HEK293 (cell line): ENCODE measurements around the gene SPTAN1.
A peak's percentile ranks its signal among the peaks of the same experiment; 100 is the strongest.

ENCODE experiments used
- BCL11A ChIP-seq: fragments of 450-650 bp; formaldehyde crosslinking; IDR thresholded peaks from 2 replicates; pipeline ENCODE4 v1.5.1; 2016; ENCODE audit warnings: low read depth, missing biosample characterization, missing genetic modification characterization
- EGR2 ChIP-seq: fragments of 450-650 bp; formaldehyde crosslinking; IDR thresholded peaks from 2 replicates; pipeline ENCODE4 v1.5.1; 2016; ENCODE audit warnings: low read depth, missing biosample characterization, missing genetic modification characterization
- REPIN1 ChIP-seq: fragments of 450-650 bp; formaldehyde crosslinking; IDR thresholded peaks from 2 replicates; pipeline ENCODE4 v1.5.1; 2017; ENCODE audit warnings: missing biosample characterization, missing genetic modification characterization, low read depth
- SALL2 ChIP-seq: fragments of 450-650 bp; formaldehyde crosslinking; IDR thresholded peaks from 2 replicates; pipeline ENCODE4 v1.5.0; 2017; ENCODE audit warnings: missing biosample characterization, mild to moderate bottlenecking, missing genetic modification characterization, borderline replicate concordance
- SP7 ChIP-seq: fragments of 450-650 bp; formaldehyde crosslinking; IDR thresholded peaks from 2 replicates; pipeline ENCODE4 v1.5.1; 2016; ENCODE audit warnings: missing biosample characterization, missing genetic modification characterization
- TRIM28 ChIP-seq: IDR thresholded peaks from 2 replicates; pipeline ENCODE4 v1.6.1; 2011; ENCODE audit warnings: low read length, control low read depth, borderline replicate concordance
- ZBTB8A ChIP-seq: fragments of 450-650 bp; formaldehyde crosslinking; IDR thresholded peaks from 2 replicates; pipeline ENCODE4 v1.5.1; 2016; ENCODE audit warnings: missing biosample characterization, missing genetic modification characterization
- ZFP3 ChIP-seq: fragments of 450-650 bp; formaldehyde crosslinking; IDR thresholded peaks from 2 replicates; pipeline ENCODE4 v1.5.1; 2016; ENCODE audit warnings: low read depth, missing biosample characterization, missing genetic modification characterization
- ZNF10 ChIP-seq: fragments of 450-650 bp; formaldehyde crosslinking; IDR thresholded peaks from 2 replicates; pipeline ENCODE4 v1.5.1; 2017; ENCODE audit warnings: missing biosample characterization, missing genetic modification characterization
- ZNF211 ChIP-seq: fragments of 450-650 bp; formaldehyde crosslinking; IDR thresholded peaks from 2 replicates; pipeline ENCODE4 v1.5.1; 2016; ENCODE audit warnings: low read depth, missing biosample characterization, missing genetic modification characterization
- ZNF239 ChIP-seq: fragments of 450-650 bp; formaldehyde crosslinking; IDR thresholded peaks from 2 replicates; pipeline ENCODE4 v1.5.1; 2016; ENCODE audit warnings: missing biosample characterization, missing genetic modification characterization
- ZNF274 ChIP-seq, 2 experiments: fragments of 200-500 bp in 1 of 2; fragments of 450-650 bp in 1 of 2; sonication (Bioruptor generic) in 1 of 2; formaldehyde crosslinking in 1 of 2; IDR thresholded peaks; 2 replicates each; pipeline versions ENCODE4 v1.5.1 to v1.6.1; 2014 to 2016; ENCODE audit warnings: borderline replicate concordance in 1 of 2, inconsistent platforms in 1 of 2, low read length in 1 of 2, missing biosample characterization in 1 of 2, missing genetic modification characterization in 1 of 2
- ZNF362 ChIP-seq: fragments of 450-650 bp; formaldehyde crosslinking; IDR thresholded peaks from 2 replicates; pipeline ENCODE4 v1.5.1; 2016; ENCODE audit warnings: missing biosample characterization, missing genetic modification characterization
- ZNF449 ChIP-seq: fragments of 450-650 bp; formaldehyde crosslinking; IDR thresholded peaks from 2 replicates; pipeline ENCODE4 v1.5.1; 2017; ENCODE audit warnings: missing biosample characterization, mild to moderate bottlenecking, missing genetic modification characterization, moderate library complexity
- ZNF560 ChIP-seq: fragments of 450-650 bp; formaldehyde crosslinking; IDR thresholded peaks from 2 replicates; pipeline ENCODE4 v1.5.1; 2017; ENCODE audit warnings: missing biosample characterization, missing genetic modification characterization, borderline replicate concordance
- ZNF561 ChIP-seq: fragments of 450-650 bp; IDR thresholded peaks from 2 replicates; pipeline ENCODE4 v1.5.1; 2018; ENCODE audit warnings: missing biosample characterization, missing genetic modification characterization, borderline replicate concordance
- ZNF639 ChIP-seq: fragments of 450-650 bp; formaldehyde crosslinking; IDR thresholded peaks from 2 replicates; pipeline ENCODE4 v1.5.1; 2016; ENCODE audit warnings: missing biosample characterization, missing genetic modification characterization
- ZNF658 ChIP-seq: fragments of 450-650 bp; formaldehyde crosslinking; IDR thresholded peaks from 2 replicates; pipeline ENCODE4; 2016; ENCODE audit warnings: missing biosample characterization, missing genetic modification characterization
- ZNF660 ChIP-seq: fragments of 450-650 bp; IDR thresholded peaks from 2 replicates; pipeline ENCODE4 v1.5.1; 2018; ENCODE audit warnings: missing biosample characterization, mild to moderate bottlenecking, missing genetic modification characterization
- ZNF747 ChIP-seq: fragments of 450-650 bp; formaldehyde crosslinking; IDR thresholded peaks from 2 replicates; pipeline ENCODE4 v1.5.1; 2016; ENCODE audit warnings: missing biosample characterization, missing genetic modification characterization
- ZSCAN23 ChIP-seq: fragments of 450-650 bp; formaldehyde crosslinking; IDR thresholded peaks from 2 replicates; pipeline ENCODE4 v1.5.1; 2016; ENCODE audit warnings: missing biosample characterization, missing genetic modification characterization
- TF ChIP-seq, protein P1 (sequence below): fragments of 450-650 bp; formaldehyde crosslinking; IDR thresholded peaks from 2 replicates; pipeline ENCODE4 v1.5.1; 2016; ENCODE audit warnings: missing biosample characterization, missing genetic modification characterization, borderline replicate concordance
- TF ChIP-seq, protein P2 (sequence below): fragments of 450-650 bp; formaldehyde crosslinking; IDR thresholded peaks from 2 replicates; pipeline ENCODE4 v1.5.1; 2016; ENCODE audit warnings: missing biosample characterization, missing genetic modification characterization
- TF ChIP-seq, protein P3 (sequence below): fragments of 450-650 bp; formaldehyde crosslinking; IDR thresholded peaks from 2 replicates; pipeline ENCODE4 v1.5.1; 2017; ENCODE audit warnings: missing biosample characterization, missing genetic modification characterization
- TF ChIP-seq, protein P4 (sequence below): fragments of 450-650 bp; formaldehyde crosslinking; IDR thresholded peaks from 2 replicates; pipeline ENCODE4 v1.5.1; 2016; ENCODE audit warnings: missing biosample characterization, missing genetic modification characterization, low read depth

Gene SPTAN1

DNA sequence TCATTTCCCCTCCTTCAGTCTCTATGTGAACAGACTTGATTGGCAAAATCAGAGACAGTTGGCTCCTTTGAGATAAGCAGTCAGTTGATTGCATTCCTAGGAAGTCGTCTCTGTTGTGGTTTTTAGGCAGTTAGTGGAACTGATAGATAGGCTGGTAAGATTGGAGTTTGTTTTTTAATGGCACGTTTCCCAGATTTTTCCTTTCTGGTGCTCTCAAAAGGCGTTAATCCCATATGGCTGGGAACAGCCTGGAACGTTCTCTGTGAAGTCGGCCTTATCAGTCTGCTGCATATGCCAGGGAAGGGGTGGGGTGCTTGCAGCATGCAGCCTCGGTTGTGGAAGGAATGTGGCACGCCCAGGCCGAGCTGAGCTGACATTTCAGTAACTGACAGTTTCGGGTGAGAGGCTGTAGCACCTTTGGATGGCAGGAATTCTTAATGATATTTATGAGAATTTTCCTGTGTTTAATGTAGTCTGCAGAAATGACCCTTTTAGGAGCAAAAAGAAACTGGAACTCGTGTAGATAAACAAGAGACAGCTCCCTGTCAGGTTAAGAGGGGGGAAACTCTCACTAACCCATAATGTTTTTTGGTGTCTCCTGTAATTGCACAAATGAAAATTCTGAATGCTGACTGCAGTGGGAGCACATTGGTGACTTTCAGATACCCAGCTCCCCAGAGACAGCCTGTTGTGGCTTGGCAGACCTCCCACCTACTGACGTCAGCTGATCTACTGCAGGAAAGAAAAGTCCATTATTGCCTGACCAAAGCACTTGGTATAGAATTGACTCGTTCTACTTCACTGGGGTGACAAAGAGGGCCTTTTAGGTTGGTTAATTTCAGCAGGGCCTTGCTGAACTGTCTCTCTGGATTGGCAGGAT lies 6.3 kb downstream of the SPTAN1 start (continued):
- TF ChIP-seq ZNF747 (tag by site-specific recombination) (no peak), TRIM28 (no peak), ZSCAN23 (tag by site-specific recombination) (no peak), ZNF560 (tag by site-specific recombination) (no peak), ZNF274 (IDR thresholded peaks at IDR 0.05; ENCODE audit: low read length) (no peak), ZNF274 (tag by site-specific recombination; IDR thresholded peaks at IDR 0.05; ENCODE audit: borderline replicate concordance) (no peak), ZNF10 (tag by site-specific recombination) (no peak), ZNF660 (tag by site-specific recombination) (peak; percentile 64; the same call in 1 of the 2 replicates), BCL11A (tag by site-specific recombination) (no peak), REPIN1 (no peak), ZFP3 (no peak), ZNF658 (tag by site-specific recombination) (no peak), ZNF449 (no peak), ZNF561 (peak; percentile 24; the same call in 1 of the 2 replicates), SP7 (peak; percentile 42), EGR2 (tag by site-specific recombination) (no peak), ZBTB8A (tag by site-specific recombination) (0 out of 2 replicates have a peak, but pooled peaks have one; percentile 20), ZNF362 (tag by site-specific recombination) (no peak), SALL2 (no peak), ZNF211 (tag by site-specific recombination) (no peak), ZNF639 (tag by site-specific recombination) (peak; percentile 21; the same call in 1 of the 2 replicates), ZNF239 (tag by site-specific recombination) (no peak)
- TF ChIP-seq, protein P1, sequence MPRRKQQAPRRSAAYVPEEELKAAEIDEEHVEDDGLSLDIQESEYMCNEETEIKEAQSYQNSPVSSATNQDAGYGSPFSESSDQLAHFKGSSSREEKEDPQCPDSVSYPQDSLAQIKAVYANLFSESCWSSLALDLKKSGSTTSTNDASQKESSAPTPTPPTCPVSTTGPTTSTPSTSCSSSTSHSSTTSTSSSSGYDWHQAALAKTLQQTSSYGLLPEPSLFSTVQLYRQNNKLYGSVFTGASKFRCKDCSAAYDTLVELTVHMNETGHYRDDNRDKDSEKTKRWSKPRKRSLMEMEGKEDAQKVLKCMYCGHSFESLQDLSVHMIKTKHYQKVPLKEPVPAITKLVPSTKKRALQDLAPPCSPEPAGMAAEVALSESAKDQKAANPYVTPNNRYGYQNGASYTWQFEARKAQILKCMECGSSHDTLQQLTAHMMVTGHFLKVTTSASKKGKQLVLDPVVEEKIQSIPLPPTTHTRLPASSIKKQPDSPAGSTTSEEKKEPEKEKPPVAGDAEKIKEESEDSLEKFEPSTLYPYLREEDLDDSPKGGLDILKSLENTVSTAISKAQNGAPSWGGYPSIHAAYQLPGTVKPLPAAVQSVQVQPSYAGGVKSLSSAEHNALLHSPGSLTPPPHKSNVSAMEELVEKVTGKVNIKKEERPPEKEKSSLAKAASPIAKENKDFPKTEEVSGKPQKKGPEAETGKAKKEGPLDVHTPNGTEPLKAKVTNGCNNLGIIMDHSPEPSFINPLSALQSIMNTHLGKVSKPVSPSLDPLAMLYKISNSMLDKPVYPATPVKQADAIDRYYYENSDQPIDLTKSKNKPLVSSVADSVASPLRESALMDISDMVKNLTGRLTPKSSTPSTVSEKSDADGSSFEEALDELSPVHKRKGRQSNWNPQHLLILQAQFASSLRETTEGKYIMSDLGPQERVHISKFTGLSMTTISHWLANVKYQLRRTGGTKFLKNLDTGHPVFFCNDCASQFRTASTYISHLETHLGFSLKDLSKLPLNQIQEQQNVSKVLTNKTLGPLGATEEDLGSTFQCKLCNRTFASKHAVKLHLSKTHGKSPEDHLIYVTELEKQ, result 0 out of 2 replicates have a peak, but pooled peaks have one; percentile 8
- TF ChIP-seq, protein P2, sequence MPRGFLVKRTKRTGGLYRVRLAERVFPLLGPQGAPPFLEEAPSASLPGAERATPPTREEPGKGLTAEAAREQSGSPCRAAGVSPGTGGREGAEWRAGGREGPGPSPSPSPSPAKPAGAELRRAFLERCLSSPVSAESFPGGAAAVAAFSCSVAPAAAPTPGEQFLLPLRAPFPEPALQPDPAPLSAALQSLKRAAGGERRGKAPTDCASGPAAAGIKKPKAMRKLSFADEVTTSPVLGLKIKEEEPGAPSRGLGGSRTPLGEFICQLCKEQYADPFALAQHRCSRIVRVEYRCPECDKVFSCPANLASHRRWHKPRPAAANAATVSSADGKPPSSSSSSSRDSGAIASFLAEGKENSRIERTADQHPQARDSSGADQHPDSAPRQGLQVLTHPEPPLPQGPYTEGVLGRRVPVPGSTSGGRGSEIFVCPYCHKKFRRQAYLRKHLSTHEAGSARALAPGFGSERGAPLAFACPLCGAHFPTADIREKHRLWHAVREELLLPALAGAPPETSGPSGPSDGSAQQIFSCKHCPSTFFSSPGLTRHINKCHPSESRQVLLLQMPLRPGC, result peak; percentile 21
- TF ChIP-seq, protein P3, sequence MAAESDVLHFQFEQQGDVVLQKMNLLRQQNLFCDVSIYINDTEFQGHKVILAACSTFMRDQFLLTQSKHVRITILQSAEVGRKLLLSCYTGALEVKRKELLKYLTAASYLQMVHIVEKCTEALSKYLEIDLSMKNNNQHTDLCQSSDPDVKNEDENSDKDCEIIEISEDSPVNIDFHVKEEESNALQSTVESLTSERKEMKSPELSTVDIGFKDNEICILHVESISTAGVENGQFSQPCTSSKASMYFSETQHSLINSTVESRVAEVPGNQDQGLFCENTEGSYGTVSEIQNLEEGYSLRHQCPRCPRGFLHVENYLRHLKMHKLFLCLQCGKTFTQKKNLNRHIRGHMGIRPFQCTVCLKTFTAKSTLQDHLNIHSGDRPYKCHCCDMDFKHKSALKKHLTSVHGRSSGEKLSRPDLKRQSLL (tag by site-specific recombination), result no peak
- TF ChIP-seq, protein P4, sequence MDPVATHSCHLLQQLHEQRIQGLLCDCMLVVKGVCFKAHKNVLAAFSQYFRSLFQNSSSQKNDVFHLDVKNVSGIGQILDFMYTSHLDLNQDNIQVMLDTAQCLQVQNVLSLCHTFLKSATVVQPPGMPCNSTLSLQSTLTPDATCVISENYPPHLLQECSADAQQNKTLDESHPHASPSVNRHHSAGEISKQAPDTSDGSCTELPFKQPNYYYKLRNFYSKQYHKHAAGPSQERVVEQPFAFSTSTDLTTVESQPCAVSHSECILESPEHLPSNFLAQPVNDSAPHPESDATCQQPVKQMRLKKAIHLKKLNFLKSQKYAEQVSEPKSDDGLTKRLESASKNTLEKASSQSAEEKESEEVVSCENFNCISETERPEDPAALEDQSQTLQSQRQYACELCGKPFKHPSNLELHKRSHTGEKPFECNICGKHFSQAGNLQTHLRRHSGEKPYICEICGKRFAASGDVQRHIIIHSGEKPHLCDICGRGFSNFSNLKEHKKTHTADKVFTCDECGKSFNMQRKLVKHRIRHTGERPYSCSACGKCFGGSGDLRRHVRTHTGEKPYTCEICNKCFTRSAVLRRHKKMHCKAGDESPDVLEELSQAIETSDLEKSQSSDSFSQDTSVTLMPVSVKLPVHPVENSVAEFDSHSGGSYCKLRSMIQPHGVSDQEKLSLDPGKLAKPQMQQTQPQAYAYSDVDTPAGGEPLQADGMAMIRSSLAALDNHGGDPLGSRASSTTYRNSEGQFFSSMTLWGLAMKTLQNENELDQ (tag by site-specific recombination), result no peak
